ENCODE data around the gene TCL1B.

Gene TCL1B

DNA sequence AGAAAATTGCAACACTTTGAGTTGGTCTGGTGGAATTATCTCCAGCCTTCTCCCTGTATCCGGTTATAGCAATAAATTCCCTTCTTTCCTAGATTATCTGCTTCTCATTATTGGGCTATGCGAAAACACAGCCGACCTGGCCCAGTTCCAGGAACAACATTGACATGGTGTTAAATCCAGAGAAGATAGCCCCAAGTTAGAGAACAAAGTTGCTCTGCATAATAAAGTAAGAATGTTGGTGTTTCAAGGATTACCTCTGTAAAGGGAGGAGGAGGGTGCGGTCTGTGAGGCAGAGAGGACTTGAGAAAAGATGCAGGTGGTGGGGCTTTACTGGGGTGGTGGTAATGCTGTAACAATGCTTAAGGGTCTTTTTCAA is 15.6 kb downstream of the TCL1B start:
- H3K27me3 ChIP-seq (ENCODE audit: control insufficient read depth in 1 of 2, insufficient read depth in 2 of 2, low read length in 2 of 2) = peaks cover 0 to 3% of the 10 kb centered on the region in 2 donors
- H3K36me3 ChIP-seq (ENCODE audit: control insufficient read depth in 2 of 2, insufficient read depth in 2 of 2, low read length in 2 of 2) = no peaks in the 10 kb centered on the region
- H3K27ac ChIP-seq (ENCODE audit: low read length) = no peak overlapping the region
- H3K9me3 ChIP-seq (ENCODE audit: control insufficient read depth in 2 of 2, low read length in 2 of 2) = no peaks in the 10 kb centered on the region
- H3K4me1 ChIP-seq (ENCODE audit: control insufficient read depth, insufficient read depth, low read length) = no peaks in the 10 kb centered on the region
- no peak overlapping the region for H3K9ac ChIP-seq (ENCODE audit: low read length in 2 of 2)
- no peak overlapping the region for H3K4me3 ChIP-seq (ENCODE audit: low read length in 2 of 2)

DNA sequence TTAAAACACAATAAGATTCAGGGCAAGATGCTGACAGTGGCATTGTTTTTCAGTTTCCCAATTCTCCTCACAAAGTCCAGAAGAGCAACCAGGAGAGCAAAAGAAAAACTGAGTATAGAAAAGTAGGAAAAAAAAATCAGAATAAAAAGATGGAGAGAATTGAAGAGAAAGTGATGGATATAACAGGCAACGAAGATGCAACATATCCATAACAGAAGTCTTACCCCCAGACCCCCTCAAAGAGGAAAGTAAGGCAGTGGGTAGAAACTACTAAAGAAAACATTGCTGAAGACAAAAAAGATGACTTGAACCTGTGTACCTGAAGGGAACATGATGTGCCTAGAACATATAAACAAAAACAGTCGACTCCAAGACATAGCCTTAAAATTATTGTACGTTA is 17.1 kb downstream of the TCL1B start:
- Histone ChIP-seq H3K27ac (ENCODE audit: low read length) (no peak overlapping the region), H3K27me3 (ENCODE audit: control insufficient read depth in 1 of 2, insufficient read depth in 2 of 2, low read length in 2 of 2) (peaks cover 0 to 3% of the 10 kb centered on the region in 2 donors), H3K4me1 (ENCODE audit: control insufficient read depth, insufficient read depth, low read length) (no peaks in the 10 kb centered on the region), H3K9ac (ENCODE audit: low read length in 2 of 2) (no peak overlapping the region), H3K9me3 (ENCODE audit: control insufficient read depth in 2 of 2, low read length in 2 of 2) (no peaks in the 10 kb centered on the region), H3K4me3 (ENCODE audit: low read length in 2 of 2) (no peak overlapping the region), H3K36me3 (ENCODE audit: control insufficient read depth in 2 of 2, insufficient read depth in 2 of 2, low read length in 2 of 2) (no peaks in the 10 kb centered on the region)

DNA sequence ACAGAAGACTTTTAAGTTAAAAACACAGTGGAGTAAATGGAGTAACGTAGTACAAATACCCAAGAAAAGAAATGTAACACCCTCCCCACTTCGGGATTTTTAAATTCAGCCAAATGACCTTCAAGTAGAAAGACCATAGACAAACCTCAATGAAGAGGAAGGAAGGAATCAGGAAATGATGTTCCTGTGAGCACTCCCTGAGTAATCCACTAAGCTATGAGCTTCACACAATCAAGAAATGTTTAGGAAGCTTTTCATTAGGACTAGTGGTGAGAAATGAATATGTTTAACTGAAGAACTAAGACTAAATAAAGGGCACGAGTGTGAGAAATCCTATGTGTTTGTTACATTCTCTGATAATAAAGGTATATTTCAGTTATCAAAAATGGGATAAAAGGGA is 17.6 kb downstream of the TCL1B start:
- H3K4me3 ChIP-seq (ENCODE audit: low read length in 2 of 2) = no peak overlapping the region
- H3K9ac ChIP-seq (ENCODE audit: low read length in 2 of 2) = no peak overlapping the region
- peaks cover 0 to 3% of the 10 kb centered on the region in 2 donors for H3K27me3 ChIP-seq (ENCODE audit: control insufficient read depth in 1 of 2, insufficient read depth in 2 of 2, low read length in 2 of 2)
- H3K4me1 ChIP-seq (ENCODE audit: control insufficient read depth, insufficient read depth, low read length) = no peaks in the 10 kb centered on the region
- H3K9me3 ChIP-seq (ENCODE audit: control insufficient read depth in 2 of 2, low read length in 2 of 2) = no peaks in the 10 kb centered on the region
- no peaks in the 10 kb centered on the region for H3K36me3 ChIP-seq (ENCODE audit: control insufficient read depth in 2 of 2, insufficient read depth in 2 of 2, low read length in 2 of 2)
- no peak overlapping the region for H3K27ac ChIP-seq (ENCODE audit: low read length)

DNA sequence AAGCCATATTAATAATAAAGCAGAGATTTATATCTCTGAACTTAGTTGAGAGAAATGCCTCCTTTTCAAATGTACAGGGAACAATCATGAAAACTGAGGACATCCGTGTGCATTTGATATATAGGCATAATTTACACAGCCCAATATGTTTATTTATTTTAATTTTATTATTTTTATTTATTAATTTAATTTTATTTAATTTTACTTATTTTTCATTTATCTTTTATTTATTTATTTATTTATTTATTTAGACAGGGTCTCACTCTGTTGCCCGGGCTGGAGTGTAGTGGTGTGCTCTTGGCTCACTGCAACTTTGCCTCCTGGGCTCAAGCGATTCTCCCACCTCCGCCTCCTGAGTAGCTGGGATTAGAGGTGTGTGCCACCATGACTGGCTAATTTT is 19.3 kb downstream of the TCL1B start:
- H3K9me3 ChIP-seq (ENCODE audit: control insufficient read depth in 2 of 2, low read length in 2 of 2) = no peaks in the 10 kb centered on the region
- no peak overlapping the region for H3K9ac ChIP-seq (ENCODE audit: low read length in 2 of 2)
- peaks cover 0 to 6% of the 10 kb centered on the region in 2 donors for H3K27me3 ChIP-seq (ENCODE audit: control insufficient read depth in 1 of 2, insufficient read depth in 2 of 2, low read length in 2 of 2)
- no peaks in the 10 kb centered on the region for H3K4me1 ChIP-seq (ENCODE audit: control insufficient read depth, insufficient read depth, low read length)
- no peak overlapping the region for H3K4me3 ChIP-seq (ENCODE audit: low read length in 2 of 2)
- H3K27ac ChIP-seq (ENCODE audit: low read length) = no peak overlapping the region
- no peaks in the 10 kb centered on the region for H3K36me3 ChIP-seq (ENCODE audit: control insufficient read depth in 2 of 2, insufficient read depth in 2 of 2, low read length in 2 of 2)

DNA sequence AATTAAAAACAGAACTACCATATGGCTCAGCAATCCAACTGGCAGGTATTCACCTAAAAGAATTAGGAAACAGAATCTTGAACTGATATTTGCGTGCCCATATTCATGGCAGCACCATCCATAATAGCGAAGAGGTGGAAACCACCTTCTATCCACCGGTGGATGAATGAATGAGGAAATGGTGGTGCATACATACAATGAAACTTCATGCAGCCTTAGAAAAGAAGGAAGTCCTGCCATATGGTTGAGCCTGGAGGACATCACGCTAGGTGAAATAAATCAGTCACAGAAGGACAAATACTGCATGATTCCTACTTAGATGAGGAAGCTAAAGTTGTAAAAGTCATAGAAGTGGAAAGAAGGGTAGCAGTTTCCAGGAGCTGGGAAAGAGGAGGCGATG is 21.1 kb downstream of the TCL1B start:
- Histone ChIP-seq H3K4me1 (ENCODE audit: control insufficient read depth, insufficient read depth, low read length) (no peaks in the 10 kb centered on the region), H3K36me3 (ENCODE audit: control insufficient read depth in 2 of 2, insufficient read depth in 2 of 2, low read length in 2 of 2) (no peaks in the 10 kb centered on the region), H3K27me3 (ENCODE audit: control insufficient read depth in 1 of 2, insufficient read depth in 2 of 2, low read length in 2 of 2) (peaks cover 0 to 4% of the 10 kb centered on the region in 2 donors), H3K27ac (ENCODE audit: low read length) (no peak overlapping the region), H3K9ac (ENCODE audit: low read length in 2 of 2) (no peak overlapping the region), H3K4me3 (ENCODE audit: low read length in 2 of 2) (no peak overlapping the region), H3K9me3 (ENCODE audit: control insufficient read depth in 2 of 2, low read length in 2 of 2) (no peaks in the 10 kb centered on the region)

DNA sequence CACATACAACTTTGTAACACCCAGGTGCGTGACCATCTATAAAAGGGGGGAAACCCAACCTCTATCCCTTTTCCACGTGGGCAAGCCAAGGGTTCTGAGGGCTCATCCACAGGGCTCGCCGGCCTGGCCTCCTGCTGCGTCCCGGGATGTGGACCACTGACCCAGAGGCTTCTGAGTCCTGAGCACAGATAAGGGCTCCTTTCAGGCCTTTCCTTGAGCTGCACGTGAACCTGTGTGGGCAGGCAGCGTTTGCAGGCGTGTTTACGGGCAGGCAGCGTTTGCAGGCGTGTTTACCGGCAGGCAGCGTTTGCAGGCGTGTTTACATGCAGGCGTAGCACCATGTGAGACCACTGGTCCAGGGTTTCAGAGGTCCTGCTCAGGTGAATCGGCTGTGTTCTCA is 23.9 kb downstream of the TCL1B start:
- Histone ChIP-seq H3K36me3 (ENCODE audit: control insufficient read depth in 2 of 2, insufficient read depth in 2 of 2, low read length in 2 of 2) (no peaks in the 10 kb centered on the region), H3K9me3 (ENCODE audit: control insufficient read depth in 2 of 2, low read length in 2 of 2) (peaks cover 0 to 5% of the 10 kb centered on the region in 2 donors), H3K27me3 (ENCODE audit: control insufficient read depth in 1 of 2, insufficient read depth in 2 of 2, low read length in 2 of 2) (peaks cover 7 to 10% of the 10 kb centered on the region in 2 donors), H3K9ac (ENCODE audit: low read length in 2 of 2) (no peak overlapping the region), H3K27ac (ENCODE audit: low read length) (no peak overlapping the region), H3K4me3 (ENCODE audit: low read length in 2 of 2) (no peak overlapping the region), H3K4me1 (ENCODE audit: control insufficient read depth, insufficient read depth, low read length) (no peaks in the 10 kb centered on the region)

DNA sequence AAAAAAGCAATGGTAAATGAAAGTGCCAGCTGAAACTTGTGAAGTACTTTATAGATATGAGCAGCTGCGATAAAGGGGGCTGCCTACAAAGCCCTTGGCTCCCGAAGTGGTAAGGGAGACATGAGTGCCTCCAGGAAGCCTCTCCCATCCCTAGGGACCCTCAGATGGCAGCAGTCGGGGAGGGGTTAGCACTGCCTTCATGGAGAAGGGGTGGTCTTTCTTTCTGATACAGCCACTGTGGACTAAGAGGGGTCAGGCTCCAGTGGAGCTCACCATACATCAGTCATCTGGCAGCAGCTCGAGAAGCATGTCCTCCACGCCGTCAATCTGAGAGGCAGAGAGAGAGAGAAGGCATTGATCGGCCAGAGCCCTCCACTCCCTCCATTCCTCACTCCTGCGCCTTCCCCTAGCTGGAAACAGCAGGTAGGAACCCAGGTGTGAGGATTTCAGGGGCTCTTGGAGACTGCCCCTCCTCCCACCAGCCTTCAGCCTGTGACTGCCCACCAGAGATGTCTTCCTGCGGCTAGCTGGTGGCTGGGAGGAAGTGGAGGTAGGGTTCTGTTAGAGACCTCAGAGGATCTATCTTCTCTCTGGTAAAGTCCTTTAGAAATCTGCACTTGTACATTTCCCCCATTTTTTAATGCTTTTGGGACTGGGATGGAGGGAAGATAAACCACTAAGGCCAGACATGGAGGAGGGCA is 25.4 kb downstream of the TCL1B start:
- H3K36me3 ChIP-seq (ENCODE audit: control insufficient read depth in 2 of 2, insufficient read depth in 2 of 2, low read length in 2 of 2) = no peaks in the 10 kb centered on the region
- H3K9me3 ChIP-seq (ENCODE audit: control insufficient read depth in 2 of 2, low read length in 2 of 2) = peaks cover 0 to 6% of the 10 kb centered on the region in 2 donors
- no peaks in the 10 kb centered on the region for H3K4me1 ChIP-seq (ENCODE audit: control insufficient read depth, insufficient read depth, low read length)
- H3K4me3 ChIP-seq (ENCODE audit: low read length in 2 of 2) = no peak overlapping the region
- H3K27ac ChIP-seq (ENCODE audit: low read length) = no peak overlapping the region
- no peak overlapping the region for H3K9ac ChIP-seq (ENCODE audit: low read length in 2 of 2)
- H3K27me3 ChIP-seq (ENCODE audit: control insufficient read depth in 1 of 2, insufficient read depth in 2 of 2, low read length in 2 of 2) = peaks cover 7 to 13% of the 10 kb centered on the region in 2 donors

DNA sequence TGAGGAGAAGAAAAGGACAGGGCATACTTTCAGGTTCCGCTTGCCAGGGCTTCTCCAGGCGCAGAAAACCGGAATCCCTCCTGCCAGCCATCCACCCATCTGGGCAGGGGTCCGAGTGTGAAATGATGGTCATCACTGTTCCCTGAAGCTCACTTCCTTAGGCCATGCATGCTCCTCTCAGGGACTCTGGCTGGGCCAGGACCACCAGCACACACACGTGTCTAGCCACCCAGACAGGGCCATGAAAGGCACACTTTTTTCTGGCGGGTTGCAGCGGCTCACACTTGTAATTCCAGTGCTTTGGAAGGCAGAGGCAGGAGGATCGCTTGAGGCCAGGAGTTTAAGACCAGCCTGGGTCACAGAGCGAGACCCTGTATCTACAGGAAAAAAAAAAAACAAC is 26.2 kb downstream of the TCL1B start:
- no peak overlapping the region for H3K4me3 ChIP-seq (ENCODE audit: low read length in 2 of 2)
- no peaks in the 10 kb centered on the region for H3K4me1 ChIP-seq (ENCODE audit: control insufficient read depth, insufficient read depth, low read length)
- peaks cover 0 to 6% of the 10 kb centered on the region in 2 donors for H3K9me3 ChIP-seq (ENCODE audit: control insufficient read depth in 2 of 2, low read length in 2 of 2)
- no peaks in the 10 kb centered on the region for H3K36me3 ChIP-seq (ENCODE audit: control insufficient read depth in 2 of 2, insufficient read depth in 2 of 2, low read length in 2 of 2)
- peaks cover 7 to 16% of the 10 kb centered on the region in 2 donors for H3K27me3 ChIP-seq (ENCODE audit: control insufficient read depth in 1 of 2, insufficient read depth in 2 of 2, low read length in 2 of 2)
- no peak overlapping the region for H3K9ac ChIP-seq (ENCODE audit: low read length in 2 of 2)
- no peak overlapping the region for H3K27ac ChIP-seq (ENCODE audit: low read length)

DNA sequence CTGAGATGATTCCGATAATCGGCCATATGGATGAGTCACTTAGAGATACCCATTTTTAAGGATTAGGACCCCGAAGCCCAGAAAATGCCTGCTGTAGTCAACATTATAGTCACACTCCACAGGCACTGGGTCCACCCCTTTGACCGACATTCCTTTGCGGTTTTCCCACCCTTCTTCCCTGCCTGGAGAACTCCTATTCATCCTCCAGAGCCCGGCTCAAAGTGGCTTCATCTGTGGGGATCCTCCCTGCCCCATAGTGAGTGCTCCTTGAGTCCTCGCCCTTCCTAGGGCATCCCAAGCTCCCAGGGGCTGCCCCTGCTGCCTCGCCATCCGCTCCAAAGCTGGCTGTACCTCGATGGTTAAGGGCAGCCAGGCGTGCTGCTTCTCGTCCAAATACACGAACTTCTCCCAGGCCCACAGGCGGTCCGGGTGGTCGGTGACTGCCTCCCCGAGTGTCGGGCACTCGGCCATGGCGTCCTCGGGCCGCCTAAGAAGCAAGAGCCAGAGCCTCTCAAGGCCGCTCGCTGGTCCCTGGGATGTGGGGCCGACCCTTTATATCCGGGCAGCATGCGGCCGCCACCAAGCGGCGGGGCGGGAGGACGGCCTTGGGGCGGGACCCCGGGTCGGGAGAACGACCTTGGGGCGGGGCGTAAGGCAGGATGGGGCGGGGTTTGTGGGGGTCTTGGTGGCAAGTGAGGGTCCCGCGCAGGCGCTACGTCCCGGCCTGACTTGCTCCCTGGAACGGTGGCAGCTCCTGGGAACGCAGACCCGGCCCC is 27.6 kb downstream of the TCL1B start, which contains the start of gene TCL1A:
TSS of gene TCL1A (minus strand) at position 530 of the 776 bp plus-strand sequence. CDS start at position 471, 59 bp downstream.
- Histone ChIP-seq H3K4me3 (ENCODE audit: low read length in 2 of 2) (no peak within 1 kb of the TSS), H3K36me3 (ENCODE audit: control insufficient read depth in 2 of 2, insufficient read depth in 2 of 2, low read length in 2 of 2) (no peaks in the 10 kb centered on the region), H3K9ac (ENCODE audit: low read length in 2 of 2) (no peak within 1 kb of the TSS), H3K27me3 (ENCODE audit: control insufficient read depth in 1 of 2, insufficient read depth in 2 of 2, low read length in 2 of 2) (peaks cover 7 to 16% of the 10 kb centered on the region in 2 donors), H3K4me1 (ENCODE audit: control insufficient read depth, insufficient read depth, low read length) (no peaks in the 10 kb centered on the region), H3K27ac (ENCODE audit: low read length) (no peak within 1 kb of the TSS), H3K9me3 (ENCODE audit: control insufficient read depth in 2 of 2, low read length in 2 of 2) (peaks cover 0 to 6% of the 10 kb centered on the region in 2 donors)

DNA sequence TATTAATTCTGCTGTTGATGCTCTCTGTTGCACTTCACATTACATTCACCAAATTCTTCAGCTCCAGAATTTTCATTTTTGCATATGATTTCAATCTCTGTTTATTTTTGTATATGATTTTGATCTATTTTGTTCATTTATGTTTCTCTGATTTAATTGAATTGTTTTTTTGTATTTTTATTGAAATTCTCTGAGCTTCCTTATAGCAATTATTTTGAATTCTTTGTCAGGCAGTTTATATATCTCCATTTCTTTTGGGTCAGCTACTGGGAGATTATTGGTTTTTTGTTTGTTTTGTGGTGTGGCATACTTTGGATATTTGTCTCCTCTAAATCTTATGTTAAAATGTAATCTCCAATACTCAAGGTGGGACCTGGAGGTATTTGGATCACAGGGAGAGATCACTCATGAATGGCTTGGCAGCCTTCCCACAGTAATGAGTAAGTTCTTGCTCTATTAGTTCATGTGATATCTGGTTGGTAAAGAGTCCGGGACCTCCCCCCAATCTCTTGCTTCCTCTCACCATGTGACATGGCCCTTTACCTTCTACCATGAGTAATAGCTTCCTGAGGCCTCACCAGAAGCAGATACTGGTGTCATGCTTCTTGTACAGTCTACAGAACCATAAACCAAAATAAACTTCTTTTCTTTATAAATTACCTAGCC is 36.4 kb downstream of the TCL1B start:
- no peaks in the 10 kb centered on the region for H3K36me3 ChIP-seq (ENCODE audit: control insufficient read depth in 2 of 2, insufficient read depth in 2 of 2, low read length in 2 of 2)
- H3K4me3 ChIP-seq (ENCODE audit: low read length in 2 of 2) = no peak overlapping the region
- H3K9ac ChIP-seq (ENCODE audit: low read length in 2 of 2) = no peak overlapping the region
- no peaks in the 10 kb centered on the region for H3K4me1 ChIP-seq (ENCODE audit: control insufficient read depth, insufficient read depth, low read length)
- no peak overlapping the region for H3K27ac ChIP-seq (ENCODE audit: low read length)
- H3K27me3 ChIP-seq (ENCODE audit: control insufficient read depth in 1 of 2, insufficient read depth in 2 of 2, low read length in 2 of 2) = peaks cover 0 to 2% of the 10 kb centered on the region in 2 donors
- peaks cover 0 to 11% of the 10 kb centered on the region in 2 donors for H3K9me3 ChIP-seq (ENCODE audit: control insufficient read depth in 2 of 2, low read length in 2 of 2)

Data from stomach smooth muscle (tissue), 2 donors.